Fibroblast of peridontal ligament (primary cell): ENCODE measurements around the gene TLE6.
A peak's percentile ranks its signal among the peaks of the same experiment; 100 is the strongest.
"Not testable (repeated sequence)": the region's sequence is repeated elsewhere in the genome, so short reads cannot be mapped to it uniquely, and the experiment has no call there.

Experiments
- DNase-seq: peaks from one replicate; pipeline ENCODE4 v3.0.0-alpha.2; 2010; ENCODE audit errors: extremely low read depth

Gene TLE6

GRCh38 chr19:2974342-2975041 is 2.9 kb upstream of the TLE6 start:
- DNase-seq = peak; percentile 23

DNA sequence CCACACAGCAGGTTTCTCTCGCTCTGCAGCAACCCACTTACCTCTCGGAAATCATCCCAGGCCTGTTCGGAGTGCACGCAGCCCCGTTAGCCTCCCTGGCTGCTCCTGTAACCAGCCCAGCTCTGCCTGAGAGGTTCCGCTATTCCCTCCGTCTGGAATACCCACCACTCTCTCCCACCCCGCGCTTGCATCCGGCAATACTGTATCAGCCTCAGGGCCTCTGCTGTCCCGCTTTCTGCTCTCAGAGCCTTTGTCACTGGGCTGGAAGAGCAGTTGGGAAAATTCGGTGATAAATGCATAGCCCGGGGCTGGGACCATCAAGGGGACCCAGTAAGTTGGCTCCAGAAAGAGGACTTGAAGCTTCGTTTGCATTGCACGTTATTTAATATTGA is 759 bp upstream of the TLE6 start:
- DNase-seq = no peak

DNA sequence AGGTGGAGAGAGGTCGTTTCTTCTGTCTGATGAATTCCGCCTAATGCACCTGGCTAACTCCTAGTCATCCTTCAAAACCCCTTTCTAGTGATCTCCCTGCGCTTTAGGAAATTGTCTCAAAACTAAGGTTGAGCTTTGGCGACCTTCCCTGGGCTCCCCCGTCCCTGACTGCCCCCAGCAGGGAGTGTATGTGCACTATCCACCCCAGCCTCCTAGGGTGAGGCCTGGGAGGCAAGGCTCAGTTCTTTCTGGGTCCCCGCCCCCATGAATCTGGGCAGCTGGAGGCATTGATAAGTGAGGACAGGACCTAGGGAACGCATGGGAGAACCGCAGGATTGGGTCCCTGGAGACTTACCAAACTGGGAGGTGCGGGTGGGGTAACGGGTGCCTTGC is 378 bp downstream of the TLE6 start:
- DNase-seq = no peak

- no peak for DNase-seq
Observed at GRCh38 chr19:2978166-2978767, 903 bp downstream of the TLE6 start.

DNA sequence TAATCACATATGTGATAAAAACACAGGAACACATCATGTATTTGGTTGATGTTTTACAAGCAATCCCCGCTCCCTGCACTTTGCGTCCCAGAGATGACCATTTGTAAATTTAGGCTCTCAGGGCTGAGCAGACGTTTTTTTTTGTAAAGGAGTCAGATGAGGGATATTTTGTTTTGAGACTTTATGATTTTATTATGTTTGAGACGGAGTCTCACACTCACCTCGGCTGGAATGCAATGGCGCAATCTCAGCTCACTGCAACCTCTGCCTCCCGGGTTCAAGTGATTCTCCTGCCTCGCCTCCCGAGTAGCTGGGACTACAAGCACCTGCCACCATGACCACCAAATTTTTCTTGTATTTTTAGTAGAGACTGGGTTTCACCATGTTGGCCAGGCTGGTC is 1.4 kb downstream of the TLE6 start:
- DNase-seq = no peak

DNA sequence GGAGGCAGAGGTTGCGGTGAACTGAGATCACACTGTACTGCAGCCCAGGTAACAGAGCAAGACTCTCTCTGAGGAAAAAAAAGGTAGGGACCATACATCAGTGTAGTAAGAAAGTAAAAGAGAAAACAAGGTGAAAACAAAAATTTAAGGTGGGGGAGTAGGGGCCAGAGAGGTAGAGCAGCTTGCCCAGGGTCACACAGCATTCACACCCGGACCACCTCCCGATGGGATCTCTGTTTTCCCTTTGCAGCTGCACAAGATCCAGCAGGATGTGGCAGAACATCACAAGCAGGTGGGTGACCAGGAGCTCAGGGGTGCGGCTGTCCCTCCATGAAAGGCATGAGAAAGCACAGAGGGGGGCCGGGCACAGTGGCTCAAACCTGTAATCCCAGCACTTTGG is 4.5 kb downstream of the TLE6 start:
- DNase-seq = no peak

DNA sequence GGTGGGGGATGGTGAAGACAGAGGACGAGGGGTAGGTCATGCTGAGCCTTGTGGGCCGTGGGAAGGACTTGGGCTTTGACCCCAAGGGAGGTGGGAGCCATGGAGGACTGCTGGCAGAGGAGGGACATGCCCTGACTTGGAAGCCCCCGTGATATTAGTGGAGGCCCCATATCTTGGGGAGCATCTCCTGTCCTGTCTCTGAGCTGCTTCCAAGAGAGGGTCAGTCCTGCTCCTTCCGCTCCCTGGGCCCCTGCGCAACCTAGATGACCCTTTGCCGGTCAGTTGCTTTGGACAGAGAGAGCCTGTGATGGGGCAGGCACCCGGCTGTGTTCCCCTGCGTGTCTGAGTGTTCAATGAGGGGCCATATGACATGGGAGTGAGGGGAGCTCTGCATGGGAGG is 5.2 kb downstream of the TLE6 start:
- DNase-seq = no peak

GRCh38 chr19:2982983-2983350 is 5.6 kb downstream of the TLE6 start:
- peak; percentile 88 for DNase-seq

DNA sequence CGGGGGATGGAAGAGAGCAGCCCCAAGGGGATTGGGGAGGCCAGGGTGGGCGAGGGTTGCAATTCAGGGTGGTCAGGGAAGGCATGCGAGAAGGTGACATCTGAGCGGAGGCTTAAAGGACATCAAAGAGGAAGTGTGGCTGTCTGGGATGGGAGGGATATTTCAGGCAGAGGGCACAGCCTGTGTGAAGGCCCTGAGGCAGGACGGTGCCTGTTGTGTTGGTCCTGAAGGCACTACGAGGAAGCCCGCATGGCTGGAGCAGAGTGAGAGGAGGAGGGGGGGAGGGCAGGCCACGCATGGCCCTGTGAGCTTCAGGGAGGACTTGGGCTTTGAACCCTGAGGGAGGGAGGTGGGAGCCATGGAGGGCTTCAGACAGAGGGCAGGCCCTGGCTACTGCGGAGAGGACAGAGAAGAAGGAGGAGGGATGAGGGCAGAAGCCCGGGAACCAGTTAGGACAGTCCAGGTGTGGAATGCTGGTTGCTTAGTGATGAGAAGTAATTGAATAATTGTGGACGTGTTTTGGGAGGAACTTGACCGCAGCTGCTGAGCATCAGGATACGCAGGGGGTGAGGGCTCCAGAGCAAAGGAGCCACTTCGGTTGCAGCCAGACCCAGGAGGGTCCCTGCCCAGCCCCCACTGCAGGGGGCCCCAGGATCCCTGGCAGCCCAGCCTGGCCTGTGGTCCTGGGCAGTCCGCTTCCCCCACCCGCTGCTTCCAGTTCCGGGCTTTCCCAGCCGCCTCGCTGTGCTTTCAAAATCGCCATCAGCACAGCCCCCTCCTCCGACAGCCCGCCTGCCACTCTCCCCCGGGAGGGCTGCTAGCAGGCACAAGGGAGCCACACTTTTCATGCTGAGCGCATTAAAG is 6.2 kb downstream of the TLE6 start:
- DNase-seq = peak; percentile 49

GRCh38 chr19:2984215-2984528 is 6.8 kb downstream of the TLE6 start:
- no peak for DNase-seq

DNA sequence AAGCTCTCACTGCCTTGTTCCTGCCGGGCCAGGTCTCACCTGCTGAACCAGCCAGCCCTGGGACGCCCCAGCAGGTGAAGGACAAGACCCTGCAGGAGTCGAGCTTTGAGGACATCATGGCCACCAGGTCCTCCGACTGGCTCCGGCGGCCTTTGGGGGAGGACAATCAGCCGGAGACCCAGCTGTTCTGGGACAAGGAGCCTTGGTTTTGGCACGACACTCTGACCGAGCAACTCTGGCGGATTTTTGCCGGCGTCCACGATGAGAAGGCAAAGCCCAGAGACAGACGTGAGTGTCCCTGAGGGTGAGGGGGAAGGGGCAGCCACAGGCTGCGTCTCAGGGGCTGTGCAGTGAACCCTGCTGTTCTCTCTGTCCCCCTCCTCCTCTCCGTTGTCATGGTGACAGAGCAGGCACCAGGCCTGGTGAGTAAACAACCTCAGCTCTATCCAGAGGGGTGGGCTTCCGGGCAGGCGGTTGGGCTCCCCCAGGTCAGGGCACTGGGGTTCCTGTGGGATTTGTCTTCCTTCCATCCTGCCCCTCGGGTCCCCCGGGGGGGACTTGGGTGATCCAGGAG is 9.7 kb downstream of the TLE6 start:
- DNase-seq = no peak

- no peak for DNase-seq
Observed at GRCh38 chr19:2987797-2988196, 10.4 kb downstream of the TLE6 start.

- no peak for DNase-seq
Observed at GRCh38 chr19:2988568-2988967, 11.2 kb downstream of the TLE6 start.

GRCh38 chr19:2989236-2989946 is 12.0 kb downstream of the TLE6 start:
- DNase-seq = no peak

DNA sequence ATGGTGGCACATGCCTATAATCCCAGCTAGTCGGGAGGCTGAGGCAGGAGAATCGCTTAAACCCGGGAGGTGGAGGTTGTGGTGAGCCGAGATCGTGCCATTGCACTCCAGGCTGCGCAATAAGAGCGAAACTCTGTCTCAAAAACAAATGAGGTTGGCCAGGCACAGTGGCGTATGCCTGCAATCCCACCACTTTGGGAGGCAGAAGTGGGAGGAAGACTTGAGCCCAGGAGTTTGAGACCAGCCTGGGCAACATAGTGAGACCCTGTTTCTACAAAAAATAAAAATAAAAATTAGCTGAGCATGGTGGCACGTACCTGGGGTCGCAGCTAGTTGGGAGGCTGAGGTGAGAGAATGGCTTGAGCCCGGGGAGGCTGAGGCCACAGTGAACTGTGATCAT is 15.0 kb downstream of the TLE6 start:
- not testable (repeated sequence) for DNase-seq

DNA sequence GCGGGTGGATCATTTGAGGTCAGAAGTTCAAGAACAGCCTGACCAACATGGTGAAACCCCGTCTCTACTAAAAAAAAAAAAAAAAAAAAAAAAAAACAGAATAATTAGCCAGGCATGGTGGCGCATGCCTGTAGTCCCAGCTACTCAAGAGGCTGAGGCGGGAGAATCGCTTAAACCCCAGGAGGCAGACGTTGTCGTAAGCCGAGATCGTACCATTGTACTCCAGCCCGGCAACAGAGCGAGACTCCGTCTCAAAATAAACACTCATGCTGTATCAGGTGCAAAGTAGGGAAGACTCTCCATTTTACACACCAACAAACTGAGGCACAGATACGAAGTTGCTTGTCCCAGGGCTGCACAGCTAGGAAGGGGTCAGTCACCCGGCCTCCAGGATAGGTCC is 15.6 kb downstream of the TLE6 start:
- DNase-seq = no peak

DNA sequence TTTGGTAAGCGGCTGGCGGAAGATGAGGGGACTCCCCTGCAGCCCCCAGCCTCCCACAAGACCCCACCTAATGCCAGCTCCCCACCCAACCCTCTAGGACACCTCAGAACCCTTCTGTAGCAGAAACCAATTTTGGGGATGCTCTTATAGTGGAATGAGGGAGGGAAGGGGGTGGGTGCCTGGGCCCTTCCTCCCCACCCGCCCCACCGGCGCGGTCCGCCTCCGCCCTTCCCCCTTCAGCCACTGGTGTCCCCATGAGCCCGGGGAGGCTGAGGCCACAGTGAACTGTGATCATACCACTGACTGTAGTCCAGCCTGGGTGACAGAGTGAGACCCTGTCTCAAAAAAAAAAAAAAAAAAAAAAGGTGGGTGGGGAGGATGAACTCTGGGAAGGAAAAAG is 16.2 kb downstream of the TLE6 start:
- DNase-seq = no peak

- no peak for DNase-seq
Observed at GRCh38 chr19:2994588-2995131, 17.3 kb downstream of the TLE6 start.

DNA sequence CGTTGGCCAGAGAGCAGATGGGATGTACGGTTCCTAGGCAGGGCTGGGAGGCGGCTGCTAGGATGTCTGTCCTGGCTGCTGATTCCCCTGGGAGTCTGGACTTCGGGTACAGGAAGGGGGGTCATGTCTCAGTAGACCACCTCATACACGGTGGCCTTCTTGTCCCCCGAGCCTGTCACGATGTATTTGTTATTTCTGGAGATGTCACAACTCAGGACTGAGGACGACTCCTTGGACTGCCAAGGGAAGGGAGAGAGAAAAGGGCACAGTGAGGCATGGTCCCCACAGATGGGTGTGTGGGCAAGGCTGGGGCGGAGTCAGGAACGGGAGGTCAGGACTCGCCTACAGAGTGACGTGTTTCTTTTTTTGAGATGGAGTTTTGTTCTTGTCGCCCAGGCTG is 20.4 kb downstream of the TLE6 start:
- DNase-seq = no peak

- DNase-seq = no peak
Observed at GRCh38 chr19:2998642-2999041, 21.3 kb downstream of the TLE6 start.

DNA sequence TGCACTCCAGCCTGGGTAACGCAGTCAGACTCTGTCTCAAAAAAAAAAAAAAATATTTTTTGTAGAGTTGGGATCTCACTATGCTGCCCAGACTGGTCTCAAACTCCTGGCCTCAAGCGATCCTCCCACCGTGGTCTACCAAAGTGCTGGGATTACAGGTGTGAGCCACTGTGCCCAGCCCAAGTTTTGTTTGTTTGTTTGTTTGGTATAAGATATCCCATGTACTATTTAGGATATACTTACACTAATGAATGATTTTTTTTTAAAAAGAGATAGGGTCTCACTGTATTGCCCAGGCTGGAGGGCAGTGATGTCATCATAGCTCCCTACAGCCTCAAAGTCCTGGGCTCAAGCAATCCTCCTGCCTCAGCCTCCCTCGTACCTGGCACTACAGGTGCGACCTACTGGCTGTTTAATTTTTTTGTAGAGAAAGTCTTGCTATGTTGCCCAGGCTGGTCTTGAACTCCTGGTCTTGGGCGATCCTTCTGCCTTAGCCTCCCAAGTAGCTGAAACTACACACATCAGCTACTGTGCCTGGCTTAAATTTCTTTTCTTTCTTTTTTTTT is 24.0 kb downstream of the TLE6 start:
- no peak for DNase-seq

DNA sequence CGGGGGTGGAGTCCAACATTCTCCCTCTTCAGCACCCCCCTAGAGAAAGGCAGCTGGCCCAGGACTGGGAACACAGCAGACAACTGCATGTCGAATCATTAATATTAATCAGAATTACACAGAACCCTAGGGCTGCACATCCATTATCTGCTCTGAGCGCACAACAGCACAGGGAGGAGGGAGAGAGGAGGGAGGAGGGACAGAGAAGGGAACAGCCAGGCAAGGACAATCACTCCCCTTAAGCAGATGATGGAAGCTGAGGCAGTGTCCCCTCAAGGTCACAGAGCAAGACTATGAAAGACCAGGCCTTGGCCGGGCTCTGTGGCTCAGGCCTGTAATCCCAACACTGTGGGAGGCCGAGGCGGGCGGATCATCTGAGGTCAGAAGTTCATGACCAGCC is 25.7 kb downstream of the TLE6 start:
- no peak for DNase-seq
